GM12872 (cell line): ENCODE results near the gene LRRN2.

ENCODE experiments used
- TF ChIP-seq, protein P1 (sequence below): IDR thresholded peaks from 3 replicates; pipeline ENCODE4 v1.5.1; 2011; ENCODE audit warnings: low read depth, mild to moderate bottlenecking, low read length, moderate library complexity; ENCODE audit not compliant: insufficient read depth

LRRN2 gene

GRCh38 chr1:204630132-204630905, 55.2 kb downstream of the LRRN2 start:
- TF ChIP-seq, protein P1, sequence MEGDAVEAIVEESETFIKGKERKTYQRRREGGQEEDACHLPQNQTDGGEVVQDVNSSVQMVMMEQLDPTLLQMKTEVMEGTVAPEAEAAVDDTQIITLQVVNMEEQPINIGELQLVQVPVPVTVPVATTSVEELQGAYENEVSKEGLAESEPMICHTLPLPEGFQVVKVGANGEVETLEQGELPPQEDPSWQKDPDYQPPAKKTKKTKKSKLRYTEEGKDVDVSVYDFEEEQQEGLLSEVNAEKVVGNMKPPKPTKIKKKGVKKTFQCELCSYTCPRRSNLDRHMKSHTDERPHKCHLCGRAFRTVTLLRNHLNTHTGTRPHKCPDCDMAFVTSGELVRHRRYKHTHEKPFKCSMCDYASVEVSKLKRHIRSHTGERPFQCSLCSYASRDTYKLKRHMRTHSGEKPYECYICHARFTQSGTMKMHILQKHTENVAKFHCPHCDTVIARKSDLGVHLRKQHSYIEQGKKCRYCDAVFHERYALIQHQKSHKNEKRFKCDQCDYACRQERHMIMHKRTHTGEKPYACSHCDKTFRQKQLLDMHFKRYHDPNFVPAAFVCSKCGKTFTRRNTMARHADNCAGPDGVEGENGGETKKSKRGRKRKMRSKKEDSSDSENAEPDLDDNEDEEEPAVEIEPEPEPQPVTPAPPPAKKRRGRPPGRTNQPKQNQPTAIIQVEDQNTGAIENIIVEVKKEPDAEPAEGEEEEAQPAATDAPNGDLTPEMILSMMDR = no peak

- TF ChIP-seq, protein P1 = no peak
Measured at GRCh38 chr1:204628868-204629267, 56.7 kb downstream of the LRRN2 start.

DNA sequence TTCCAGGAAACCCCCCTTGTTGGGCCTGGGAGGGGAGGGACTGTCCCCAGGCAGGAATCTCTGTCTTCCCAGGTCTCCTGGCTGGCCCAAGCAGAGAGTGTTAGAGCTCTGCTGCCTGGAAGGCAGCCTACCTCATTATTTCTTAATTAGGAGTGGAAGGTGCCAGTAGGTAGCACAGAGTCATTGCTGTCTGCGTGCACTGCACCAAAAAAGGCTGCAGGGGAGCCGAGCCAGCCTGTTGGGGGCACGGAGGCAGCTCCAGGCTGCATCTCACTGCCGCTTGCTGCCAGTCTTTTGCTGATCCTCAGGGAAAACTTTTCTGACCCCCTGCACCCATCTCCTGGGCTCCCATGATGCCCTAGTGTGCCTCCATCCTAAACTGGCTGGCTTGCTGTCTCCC, 58.1 kb downstream of the LRRN2 start:
- TF ChIP-seq, protein P1 = no peak

DNA sequence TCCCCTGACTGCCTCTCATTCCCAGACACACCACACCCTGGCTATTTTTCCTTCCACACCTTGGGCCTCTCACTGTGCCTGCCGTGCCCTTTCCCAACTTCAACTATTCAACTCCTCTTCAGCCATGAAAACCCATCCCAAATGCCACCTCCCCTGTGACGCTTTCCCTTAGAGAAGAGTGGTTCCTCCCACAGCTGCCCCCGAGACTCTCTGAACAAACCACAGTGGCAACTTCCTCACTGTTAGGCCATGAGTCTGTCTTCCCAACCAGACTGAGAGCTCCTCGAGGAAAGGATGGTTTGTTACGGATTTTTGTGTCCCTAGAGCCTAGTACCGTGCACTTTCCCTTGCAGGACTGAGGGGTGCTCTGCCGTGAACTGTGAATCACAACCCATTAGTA, 59.2 kb downstream of the LRRN2 start:
- TF ChIP-seq, protein P1 = no peak

DNA sequence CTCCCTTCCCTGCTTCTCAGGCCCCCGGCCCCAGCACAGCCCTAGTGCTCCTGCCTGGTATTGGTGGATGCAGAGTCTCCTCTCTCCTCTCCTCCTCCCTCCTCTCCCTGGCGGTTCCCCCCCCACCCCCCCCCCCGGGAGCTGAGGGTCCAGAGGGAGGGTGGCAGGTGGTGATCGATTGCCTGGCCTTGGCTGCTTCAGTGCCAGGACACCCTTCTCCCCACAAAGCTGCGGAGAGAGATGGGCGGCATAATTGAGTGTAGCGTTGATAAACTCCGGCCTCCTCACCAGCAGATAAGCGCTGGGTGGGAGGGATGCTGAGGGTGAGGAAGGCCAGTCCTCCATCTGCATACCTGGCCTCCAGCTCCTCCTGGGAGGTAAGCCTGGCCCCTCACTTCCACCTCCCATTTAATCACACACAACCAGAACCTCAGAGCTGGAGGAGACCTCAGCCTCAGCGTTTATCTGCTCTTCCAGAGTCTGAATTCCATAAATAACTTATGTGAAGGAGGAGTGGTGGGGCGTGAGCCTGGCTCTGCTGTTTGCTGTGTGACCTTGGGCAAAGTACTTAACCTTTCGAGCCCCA, 60.8 kb downstream of the LRRN2 start:
- TF ChIP-seq, protein P1 = no peak

DNA sequence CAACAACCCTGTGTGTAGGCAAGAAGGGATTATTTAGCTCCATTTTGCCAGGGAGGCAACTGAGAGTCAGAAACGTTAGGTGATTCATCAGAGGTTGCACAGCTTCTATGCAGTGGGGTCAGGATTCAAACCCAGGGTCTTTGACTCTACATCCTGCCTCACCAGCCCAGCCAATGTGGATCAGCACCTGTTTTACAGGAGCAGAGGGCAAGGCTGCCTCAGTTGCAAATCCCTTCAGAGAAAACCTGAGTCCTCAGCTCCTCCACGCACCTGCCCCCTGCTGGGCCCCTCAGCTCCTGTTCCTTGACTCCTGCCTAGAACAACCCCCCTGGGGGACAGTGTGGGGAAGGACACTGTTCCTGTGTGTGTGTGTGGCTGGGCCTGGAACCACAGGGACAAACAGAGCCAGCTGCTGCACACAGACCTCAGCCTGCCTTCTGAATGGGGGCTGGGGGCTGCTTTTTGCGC, 61.6 kb downstream of the LRRN2 start:
- TF ChIP-seq, protein P1 = peak; percentile 45; the same call in 2 of the 3 replicates

DNA sequence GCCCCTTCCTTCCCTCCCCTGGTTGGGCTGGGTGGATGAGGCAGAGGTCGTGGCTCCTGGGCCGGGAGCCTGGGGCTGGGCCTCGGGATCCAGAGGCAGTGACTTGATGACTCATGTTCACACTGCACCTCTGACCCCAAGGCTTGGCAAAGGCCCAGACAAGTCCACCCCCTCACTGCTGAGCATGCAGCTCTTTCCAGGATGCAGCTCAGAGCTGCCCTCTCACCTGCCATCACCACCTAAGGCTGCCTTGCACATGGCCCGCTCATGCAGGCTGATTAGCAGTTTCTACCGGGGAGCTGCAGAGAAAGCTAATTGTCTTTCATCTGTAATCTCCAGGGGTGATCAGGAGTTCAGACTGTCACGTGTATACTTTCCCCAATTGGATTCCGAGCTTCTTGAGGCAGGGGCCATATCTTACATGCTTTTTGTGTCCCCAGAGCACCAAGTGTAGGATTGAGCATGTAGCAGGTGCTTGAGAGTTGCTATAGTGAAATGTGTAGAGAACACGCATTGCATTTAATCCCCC, 62.1 kb downstream of the LRRN2 start:
- TF ChIP-seq, protein P1 = no peak
